ENCODE data around the gene TRIM9.

DNA sequence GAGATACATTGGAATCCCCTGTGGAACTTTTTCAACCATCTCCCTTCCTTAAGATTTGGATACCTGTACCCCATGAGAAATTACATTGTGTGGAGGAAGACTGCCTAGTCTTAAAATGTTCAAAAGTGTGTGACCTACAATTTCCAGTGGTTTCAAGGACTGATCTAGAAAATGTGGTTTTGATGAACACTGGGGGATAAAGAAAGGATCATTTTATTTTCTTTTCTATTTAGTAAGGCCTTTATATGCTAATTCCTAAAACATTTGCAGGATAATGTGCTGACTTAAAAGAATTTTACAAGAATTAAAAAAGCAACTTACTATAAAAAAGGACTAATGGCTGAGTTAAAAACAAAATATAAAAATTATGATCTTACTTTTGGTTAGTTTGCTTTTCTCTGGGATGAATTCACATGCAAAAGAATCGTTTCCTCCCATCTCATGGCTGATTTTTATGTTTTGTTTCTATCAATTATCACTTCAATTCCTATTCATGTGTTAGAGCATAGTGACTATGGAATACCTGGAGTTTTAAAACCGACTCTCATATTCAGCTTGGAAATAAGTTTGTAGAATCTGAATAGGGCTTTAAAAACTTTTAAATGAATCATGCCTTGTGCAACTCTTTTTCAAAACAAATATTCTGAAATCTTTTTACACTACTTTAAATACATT, 110.7 kb downstream of the TRIM9 start:
- TF ChIP-seq, protein P1, sequence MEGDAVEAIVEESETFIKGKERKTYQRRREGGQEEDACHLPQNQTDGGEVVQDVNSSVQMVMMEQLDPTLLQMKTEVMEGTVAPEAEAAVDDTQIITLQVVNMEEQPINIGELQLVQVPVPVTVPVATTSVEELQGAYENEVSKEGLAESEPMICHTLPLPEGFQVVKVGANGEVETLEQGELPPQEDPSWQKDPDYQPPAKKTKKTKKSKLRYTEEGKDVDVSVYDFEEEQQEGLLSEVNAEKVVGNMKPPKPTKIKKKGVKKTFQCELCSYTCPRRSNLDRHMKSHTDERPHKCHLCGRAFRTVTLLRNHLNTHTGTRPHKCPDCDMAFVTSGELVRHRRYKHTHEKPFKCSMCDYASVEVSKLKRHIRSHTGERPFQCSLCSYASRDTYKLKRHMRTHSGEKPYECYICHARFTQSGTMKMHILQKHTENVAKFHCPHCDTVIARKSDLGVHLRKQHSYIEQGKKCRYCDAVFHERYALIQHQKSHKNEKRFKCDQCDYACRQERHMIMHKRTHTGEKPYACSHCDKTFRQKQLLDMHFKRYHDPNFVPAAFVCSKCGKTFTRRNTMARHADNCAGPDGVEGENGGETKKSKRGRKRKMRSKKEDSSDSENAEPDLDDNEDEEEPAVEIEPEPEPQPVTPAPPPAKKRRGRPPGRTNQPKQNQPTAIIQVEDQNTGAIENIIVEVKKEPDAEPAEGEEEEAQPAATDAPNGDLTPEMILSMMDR (IDR thresholded peaks at IDR 0.05): no peak
- no peak for TF ChIP-seq POLR2A (IDR thresholded peaks at IDR 0.05)
